ENCODE results near the gene RTN4R.

DNA sequence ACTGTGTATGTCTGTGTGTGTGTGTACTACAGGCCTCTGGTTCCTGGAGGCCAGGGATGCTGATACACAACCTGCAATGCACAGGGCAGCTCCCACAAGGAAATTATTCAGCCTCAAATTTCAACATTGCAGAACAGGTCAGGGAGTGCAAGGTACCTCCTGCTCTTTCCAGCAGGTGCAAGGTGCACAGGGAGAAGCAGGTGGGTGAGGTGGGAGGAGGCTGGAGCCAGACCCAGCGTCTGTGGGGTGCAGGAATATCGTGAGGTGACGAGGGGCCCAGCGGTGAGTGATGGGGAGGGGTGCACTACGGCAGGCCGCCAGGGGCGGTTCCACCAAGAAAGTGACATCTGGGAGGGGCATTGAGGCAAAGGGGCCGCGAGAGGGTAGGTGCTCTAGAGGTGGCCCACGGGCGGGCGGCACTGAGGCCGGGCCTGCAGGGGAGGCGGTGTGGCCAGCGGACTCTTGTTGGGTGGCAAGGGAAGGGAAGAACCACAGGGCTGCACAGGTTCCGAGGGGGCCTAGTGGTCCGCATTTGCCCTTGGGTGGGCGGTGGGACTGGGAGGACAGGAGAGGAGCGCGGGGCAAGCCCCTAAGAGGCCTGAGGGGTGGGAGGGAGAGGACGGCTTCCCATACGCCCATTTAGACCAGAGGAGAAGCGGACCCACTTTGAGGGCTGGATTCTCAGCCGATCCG, 30.1 kb upstream of the RTN4R start:
- TF ChIP-seq, protein P1, sequence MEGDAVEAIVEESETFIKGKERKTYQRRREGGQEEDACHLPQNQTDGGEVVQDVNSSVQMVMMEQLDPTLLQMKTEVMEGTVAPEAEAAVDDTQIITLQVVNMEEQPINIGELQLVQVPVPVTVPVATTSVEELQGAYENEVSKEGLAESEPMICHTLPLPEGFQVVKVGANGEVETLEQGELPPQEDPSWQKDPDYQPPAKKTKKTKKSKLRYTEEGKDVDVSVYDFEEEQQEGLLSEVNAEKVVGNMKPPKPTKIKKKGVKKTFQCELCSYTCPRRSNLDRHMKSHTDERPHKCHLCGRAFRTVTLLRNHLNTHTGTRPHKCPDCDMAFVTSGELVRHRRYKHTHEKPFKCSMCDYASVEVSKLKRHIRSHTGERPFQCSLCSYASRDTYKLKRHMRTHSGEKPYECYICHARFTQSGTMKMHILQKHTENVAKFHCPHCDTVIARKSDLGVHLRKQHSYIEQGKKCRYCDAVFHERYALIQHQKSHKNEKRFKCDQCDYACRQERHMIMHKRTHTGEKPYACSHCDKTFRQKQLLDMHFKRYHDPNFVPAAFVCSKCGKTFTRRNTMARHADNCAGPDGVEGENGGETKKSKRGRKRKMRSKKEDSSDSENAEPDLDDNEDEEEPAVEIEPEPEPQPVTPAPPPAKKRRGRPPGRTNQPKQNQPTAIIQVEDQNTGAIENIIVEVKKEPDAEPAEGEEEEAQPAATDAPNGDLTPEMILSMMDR (IDR thresholded peaks at IDR 0.05) = no peak
- TF ChIP-seq POLR2A (IDR thresholded peaks at IDR 0.05) = no peak
